GM18951 (cell line): ENCODE measurements around the gene GRK4.

ENCODE experiments used
- POLR2A ChIP-seq: IDR thresholded peaks from 4 replicates; pipeline ENCODE4 v1.6.1; 2011; ENCODE audit warnings: mild to moderate bottlenecking; ENCODE audit not compliant: insufficient read length, insufficient read depth; ENCODE audit errors: extremely low read depth
- in situ Hi-C: fragments of 300-500 bp; cut with MboI; formaldehyde crosslinking; loops from one replicate; pipeline ENCODE4 v1.12.0; 2022; ENCODE audit warnings: low sequenced_read_pairs, mixed read lengths, inconsistent platforms; ENCODE audit not compliant: unreplicated experiment

Gene GRK4

GRCh38 chr4:3069661-3070199 is 106.4 kb downstream of the GRK4 start:
- in situ Hi-C loops, result no loop called here
- TF ChIP-seq POLR2A, result no peak

- in situ Hi-C loops, result no loop called here
- no peak for TF ChIP-seq POLR2A
These were observed 107.5 kb downstream of the GRK4 start for GRCh38 chr4:3070709-3071500.

- TF ChIP-seq POLR2A, result no peak
These were observed 108.4 kb downstream of the GRK4 start for GRCh38 chr4:3071811-3072210.

GRCh38 chr4:3073158-3074077 is 110.0 kb downstream of the GRK4 start:
- in situ Hi-C loops, result no loop called here
- peak; percentile 65 for TF ChIP-seq POLR2A

More at GRCh38 chr4:3071811-3072210, 108.4 kb downstream of the GRK4 start:
- in situ Hi-C loops, result no loop called here

- in situ Hi-C loops, result no loop called here
These were observed 110.9 kb downstream of the GRK4 start, which contains the start of the genes HTT and HTT-AS for GRCh38 chr4:3074078-3074845. TSS of gene HTT (plus strand) at chr4:3074681. CDS start at chr4:3074826, 145 bp downstream. TSS of gene HTT-AS (minus strand) at chr4:3074538.

GRCh38 chr4:3074846-3075651 is 111.7 kb downstream of the GRK4 start:
- peak; percentile 59 for TF ChIP-seq POLR2A
- in situ Hi-C loops, result no loop called here

More at GRCh38 chr4:3074078-3074845, 110.9 kb downstream of the GRK4 start, which contains the start of the genes HTT and HTT-AS:
- peak; percentile 84 for TF ChIP-seq POLR2A

- peak; percentile 40 for TF ChIP-seq POLR2A
- in situ Hi-C loops, result no loop called here
These were observed 112.2 kb downstream of the GRK4 start for GRCh38 chr4:3075652-3075981.

GRCh38 chr4:3077796-3078195 is 114.4 kb downstream of the GRK4 start:
- TF ChIP-seq POLR2A, result no peak
- in situ Hi-C loops, result no loop called here

GRCh38 chr4:3079694-3080123 is 116.3 kb downstream of the GRK4 start:
- in situ Hi-C loops, result no loop called here
- no peak for TF ChIP-seq POLR2A

GRCh38 chr4:3082925-3083515 is 119.6 kb downstream of the GRK4 start:
- TF ChIP-seq POLR2A, result no peak
- in situ Hi-C loops, result no loop called here

- TF ChIP-seq POLR2A, result no peak
- in situ Hi-C loops, result no loop called here
These were observed 120.4 kb downstream of the GRK4 start for GRCh38 chr4:3083732-3084131.
